Measurements from ENCODE around the gene ST8SIA6.
A peak's percentile ranks its signal among the peaks of the same experiment; 100 is the strongest.

The ST8SIA6 gene

GRCh38 chr10:17385066-17385465 lies 69.3 kb downstream of the ST8SIA6 start:
- DNase-seq (ENCODE audit: low spot score), result no peak

GRCh38 chr10:17383801-17384555 lies 70.4 kb downstream of the ST8SIA6 start:
- no peak for DNase-seq (ENCODE audit: low spot score)

- no peak for DNase-seq (ENCODE audit: low spot score)
Measured at GRCh38 chr10:17381502-17382142, 72.8 kb downstream of the ST8SIA6 start.

- DNase-seq (ENCODE audit: low spot score), result no peak
Measured at GRCh38 chr10:17380888-17381287, 73.5 kb downstream of the ST8SIA6 start.

GRCh38 chr10:17380016-17380415 lies 74.4 kb downstream of the ST8SIA6 start:
- no peak for DNase-seq (ENCODE audit: low spot score)

GRCh38 chr10:17379151-17379690 lies 75.2 kb downstream of the ST8SIA6 start:
- DNase-seq (ENCODE audit: low spot score), result no peak

- DNase-seq (ENCODE audit: low spot score), result no peak
Measured at GRCh38 chr10:17375936-17376584, 78.3 kb downstream of the ST8SIA6 start.

- no peak for DNase-seq (ENCODE audit: low spot score)
Measured at GRCh38 chr10:17368708-17369272, 85.6 kb downstream of the ST8SIA6 start.

- no peak for DNase-seq (ENCODE audit: low spot score)
Measured at GRCh38 chr10:17366705-17367104, 87.7 kb downstream of the ST8SIA6 start.

- DNase-seq (ENCODE audit: low spot score), result no peak
Measured at GRCh38 chr10:17365402-17365801, 89.0 kb downstream of the ST8SIA6 start.

- DNase-seq (ENCODE audit: low spot score), result no peak
Measured at GRCh38 chr10:17358461-17358860, 95.9 kb downstream of the ST8SIA6 start.

GRCh38 chr10:17357781-17358180 lies 96.6 kb downstream of the ST8SIA6 start:
- DNase-seq (ENCODE audit: low spot score), result no peak

GRCh38 chr10:17356820-17357219 lies 97.6 kb downstream of the ST8SIA6 start:
- DNase-seq (ENCODE audit: low spot score), result no peak

GRCh38 chr10:17354781-17355180 lies 99.6 kb downstream of the ST8SIA6 start:
- DNase-seq (ENCODE audit: low spot score), result no peak

- DNase-seq (ENCODE audit: low spot score), result no peak
Measured at GRCh38 chr10:17353568-17354300, 100.7 kb downstream of the ST8SIA6 start.

GRCh38 chr10:17352583-17352982 lies 101.8 kb downstream of the ST8SIA6 start:
- no peak for DNase-seq (ENCODE audit: low spot score)

GRCh38 chr10:17351506-17351905 lies 102.9 kb downstream of the ST8SIA6 start:
- no peak for DNase-seq (ENCODE audit: low spot score)

- DNase-seq (ENCODE audit: low spot score), result no peak
Measured at GRCh38 chr10:17349717-17350116, 104.7 kb downstream of the ST8SIA6 start.

GRCh38 chr10:17348501-17349349 lies 105.7 kb downstream of the ST8SIA6 start:
- peak; percentile 5 for DNase-seq (ENCODE audit: low spot score)

- no peak for DNase-seq (ENCODE audit: low spot score)
Measured at GRCh38 chr10:17348011-17348500, 106.3 kb downstream of the ST8SIA6 start.

- DNase-seq (ENCODE audit: low spot score), result no peak
Measured at GRCh38 chr10:17344206-17344605, 110.2 kb downstream of the ST8SIA6 start.
